ENCODE measurements around the gene PADI1.

The PADI1 gene

DNA sequence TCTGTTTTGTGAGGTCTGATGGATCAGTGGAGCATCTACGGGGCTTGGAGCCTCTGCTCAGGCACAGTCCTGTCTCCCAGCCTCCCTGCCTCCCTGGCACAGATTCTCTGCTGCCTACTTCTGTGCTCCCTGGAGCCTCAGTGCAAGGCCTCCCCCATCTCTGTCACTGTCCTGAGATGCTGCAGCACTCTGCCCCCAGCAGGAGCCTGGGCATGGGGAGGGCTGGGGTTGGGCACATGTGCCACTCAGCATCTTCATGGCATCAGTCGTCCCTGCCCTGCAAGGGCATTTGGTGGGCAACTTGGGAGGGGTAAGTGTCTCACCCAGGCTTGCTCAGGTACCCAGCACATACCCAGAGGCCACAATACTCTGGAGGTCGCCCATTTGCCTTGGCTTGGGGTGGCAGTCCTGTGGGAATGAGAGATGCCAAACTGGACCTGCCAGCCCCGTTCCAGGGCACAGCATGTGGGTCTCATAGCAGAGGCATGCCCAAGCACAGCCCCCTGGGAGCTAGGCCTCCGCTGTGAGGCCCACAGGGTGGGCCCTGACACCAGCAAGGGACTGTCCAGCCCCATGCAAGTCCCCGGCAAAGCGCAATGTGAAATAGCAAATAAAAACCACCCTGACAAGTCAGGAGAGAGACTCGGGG is 72.7 kb downstream of the PADI1 start:
- no peak for DNase-seq

DNA sequence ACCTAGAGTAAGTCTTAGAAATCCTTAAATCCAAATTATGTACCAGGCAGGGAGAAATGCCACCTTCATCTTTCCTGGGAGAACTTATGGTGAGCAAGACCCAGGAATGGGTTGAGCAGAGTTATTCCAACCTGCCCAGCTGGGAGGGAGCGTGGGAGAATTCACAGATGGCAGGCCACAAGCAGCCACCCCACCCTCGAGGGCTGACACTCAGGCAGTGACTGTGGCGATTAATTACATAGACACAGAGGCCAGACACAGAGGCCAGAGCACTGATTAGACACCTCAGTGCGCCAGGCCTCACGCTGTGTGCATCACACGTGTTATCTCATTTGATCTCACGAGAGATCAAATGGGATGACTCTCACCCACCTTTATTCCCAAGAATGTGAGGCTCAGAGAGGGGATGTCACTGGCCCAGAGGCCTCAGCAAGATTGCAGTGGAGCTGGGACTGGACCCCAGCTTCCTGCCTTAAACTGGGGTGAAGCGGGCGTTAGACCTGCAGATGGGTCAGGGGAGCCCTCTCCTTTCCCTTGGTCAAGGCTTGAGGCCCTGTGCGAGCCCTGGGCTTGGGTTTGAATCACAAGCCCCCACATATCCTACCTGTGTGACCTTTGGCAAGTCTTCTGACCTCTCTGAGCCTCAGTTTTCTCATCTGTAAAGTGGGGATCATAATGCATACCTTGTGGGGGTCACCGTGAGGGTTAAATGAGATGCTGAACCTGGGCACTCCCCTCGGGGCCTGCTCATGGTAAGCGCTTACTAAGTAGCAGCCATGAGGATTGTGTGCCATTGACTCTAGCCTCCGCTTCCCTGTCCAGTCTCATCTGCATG is 74.3 kb downstream of the PADI1 start:
- no peak for DNase-seq

DNA sequence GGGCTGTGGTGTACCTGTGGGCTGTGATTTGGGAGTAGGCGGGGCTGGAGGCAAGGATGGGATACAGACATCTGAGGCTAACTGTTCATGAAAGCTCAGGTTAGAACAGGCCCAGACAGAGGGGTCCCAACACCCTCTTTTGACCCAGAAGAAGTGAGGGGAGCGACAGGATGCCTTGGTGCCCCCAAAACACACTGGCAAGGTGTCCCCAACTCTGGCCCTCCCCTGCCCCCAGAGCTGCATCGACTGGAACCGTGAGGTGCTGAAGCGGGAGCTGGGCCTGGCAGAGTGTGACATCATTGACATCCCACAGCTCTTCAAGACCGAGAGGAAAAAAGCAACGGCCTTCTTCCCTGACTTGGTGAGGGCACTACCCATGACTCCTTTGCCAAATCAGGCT is 75.5 kb downstream of the PADI1 start:
- DNase-seq = no peak

DNA sequence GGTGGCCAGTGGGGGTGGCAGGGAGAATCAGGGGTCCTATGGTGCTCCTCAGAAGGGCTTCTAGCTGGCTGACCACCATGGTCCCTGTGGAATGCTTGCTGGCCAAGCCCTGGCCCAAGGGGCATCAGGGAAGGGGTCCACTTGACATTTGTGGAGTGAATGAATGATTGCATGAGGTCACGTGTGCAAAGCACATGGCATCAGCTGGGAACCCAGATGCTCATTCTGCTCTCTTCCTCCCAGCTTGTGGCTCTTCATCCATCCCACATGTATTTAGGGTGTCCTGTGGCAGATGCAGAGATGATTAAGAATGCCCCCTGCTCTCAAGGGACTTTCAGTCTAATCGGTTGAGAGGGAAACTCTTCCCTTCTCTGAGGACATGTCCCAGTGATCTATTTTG is 76.0 kb downstream of the PADI1 start:
- no peak for DNase-seq

DNA sequence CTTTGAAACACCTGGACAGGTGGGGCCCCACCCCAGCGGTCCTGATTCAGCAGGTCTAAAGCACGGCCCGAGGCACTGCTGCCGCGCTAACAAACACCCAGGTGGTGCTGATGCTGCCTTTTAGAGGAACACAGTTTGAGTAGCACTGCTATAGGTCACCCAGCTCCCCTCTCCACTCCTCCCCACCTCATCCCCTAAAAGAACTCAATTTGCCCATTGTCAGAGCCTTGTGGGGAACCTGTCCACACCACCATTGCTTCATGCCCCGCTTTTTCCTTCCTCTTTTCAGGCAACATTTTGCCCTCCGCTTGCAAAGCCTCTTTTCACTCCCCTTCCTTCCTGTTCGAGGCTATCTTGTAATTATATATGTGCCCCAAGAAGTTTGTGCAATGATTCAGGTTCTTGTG is 76.8 kb downstream of the PADI1 start:
- no peak for DNase-seq

DNA sequence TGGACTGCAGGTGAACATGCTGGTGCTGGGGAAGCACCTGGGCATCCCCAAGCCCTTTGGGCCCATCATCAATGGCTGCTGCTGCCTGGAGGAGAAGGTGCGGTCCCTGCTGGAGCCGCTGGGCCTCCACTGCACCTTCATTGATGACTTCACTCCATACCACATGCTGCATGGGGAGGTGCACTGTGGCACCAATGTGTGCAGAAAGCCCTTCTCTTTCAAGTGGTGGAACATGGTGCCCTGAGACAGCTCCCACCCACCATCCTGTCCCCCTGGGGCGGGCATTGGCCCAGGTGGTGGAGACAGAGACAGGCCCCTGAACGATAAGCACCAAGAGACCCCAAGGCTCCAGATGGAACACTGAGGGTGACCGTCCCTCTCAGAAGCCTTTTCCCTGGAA is 77.9 kb downstream of the PADI1 start:
- DNase-seq = no peak

DNA sequence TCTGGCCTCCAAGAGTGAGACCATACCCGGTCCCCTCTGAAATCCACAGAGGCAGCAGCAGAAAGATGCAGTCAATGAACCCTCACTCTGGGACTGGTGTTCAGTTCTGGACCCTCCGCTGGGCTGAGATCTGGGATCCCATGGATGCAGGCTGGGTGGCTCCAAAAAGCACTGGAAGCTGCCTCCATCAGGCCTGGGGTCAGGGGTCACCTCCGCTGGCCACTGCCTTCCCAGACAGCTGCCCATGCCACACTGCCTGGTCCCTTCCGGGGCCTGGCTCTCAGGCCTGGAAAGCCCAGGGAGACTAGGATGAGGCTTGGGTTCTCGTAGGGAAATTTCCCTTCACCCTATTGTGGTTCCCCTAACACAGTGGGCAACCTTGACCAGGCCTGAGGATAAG is 81.7 kb downstream of the PADI1 start:
- no peak for DNase-seq

DNA sequence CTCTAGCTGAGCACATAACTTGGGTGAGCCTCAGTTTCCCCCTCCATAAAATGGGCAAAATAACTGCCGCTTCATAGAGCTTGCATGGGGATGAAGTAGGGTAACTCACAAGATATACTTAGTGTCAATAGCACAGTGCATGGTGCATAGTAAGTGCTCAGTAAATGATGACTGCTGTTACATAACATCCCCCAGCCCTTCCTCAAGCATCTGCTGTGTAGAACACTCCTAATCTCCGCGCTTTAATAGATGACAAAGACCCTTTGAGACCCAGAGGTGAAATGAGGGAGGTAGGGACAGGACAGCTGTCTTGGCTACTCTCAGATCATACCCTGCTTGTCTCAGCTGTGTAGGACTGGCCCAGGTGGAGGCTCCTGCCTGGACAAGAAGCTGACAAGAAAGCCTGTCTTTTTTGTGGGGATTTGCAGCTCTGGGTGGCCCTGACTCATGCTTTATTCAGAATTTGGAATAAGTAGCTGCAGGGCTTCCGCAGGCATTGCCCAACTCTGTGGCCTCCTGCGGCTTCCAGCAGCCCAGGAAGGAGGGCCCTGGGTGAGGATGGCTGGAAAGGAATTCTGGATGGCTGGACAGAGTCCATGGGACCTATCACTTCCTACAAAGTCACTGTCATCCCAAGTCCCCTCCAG is 82.3 kb downstream of the PADI1 start:
- DNase-seq = no peak

DNA sequence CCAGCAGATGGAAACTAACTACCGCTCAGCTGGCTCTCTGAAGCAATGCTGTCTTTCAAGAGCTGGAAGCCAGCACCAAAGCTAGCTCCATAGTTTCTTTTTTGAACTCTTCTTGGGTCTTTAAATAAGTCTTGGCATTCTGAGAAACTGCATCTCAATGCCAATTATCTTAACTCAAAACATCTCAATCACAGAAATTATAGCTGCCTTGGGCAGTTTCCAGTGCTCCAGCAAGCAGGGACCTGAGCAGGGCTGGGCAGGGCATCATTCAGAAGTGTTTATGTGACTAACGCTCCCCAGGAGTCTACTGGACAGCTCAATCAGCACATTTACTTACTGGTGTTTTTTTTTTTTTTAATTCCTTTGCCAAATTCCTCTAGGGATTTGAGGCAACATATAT is 84.8 kb downstream of the PADI1 start:
- DNase-seq = no peak

DNA sequence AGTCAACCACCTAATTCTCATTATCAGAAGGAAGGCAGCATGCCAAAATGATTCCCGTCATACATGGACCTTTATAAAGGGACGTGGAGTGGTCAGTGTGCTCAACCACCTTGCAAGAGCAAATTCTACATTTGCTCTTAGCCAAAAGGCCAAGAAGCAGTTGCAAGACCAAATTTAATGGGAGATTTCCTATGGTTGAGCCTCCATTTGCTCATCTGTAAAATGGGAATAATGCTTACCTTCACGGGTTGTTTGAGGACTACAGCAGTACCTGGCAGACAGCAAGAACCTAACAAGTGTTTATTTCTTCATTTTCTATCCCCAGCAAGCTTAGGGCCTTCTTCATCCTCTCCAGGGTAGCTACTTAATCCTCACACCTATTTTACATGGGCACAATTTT is 85.6 kb downstream of the PADI1 start:
- DNase-seq = no peak

DNA sequence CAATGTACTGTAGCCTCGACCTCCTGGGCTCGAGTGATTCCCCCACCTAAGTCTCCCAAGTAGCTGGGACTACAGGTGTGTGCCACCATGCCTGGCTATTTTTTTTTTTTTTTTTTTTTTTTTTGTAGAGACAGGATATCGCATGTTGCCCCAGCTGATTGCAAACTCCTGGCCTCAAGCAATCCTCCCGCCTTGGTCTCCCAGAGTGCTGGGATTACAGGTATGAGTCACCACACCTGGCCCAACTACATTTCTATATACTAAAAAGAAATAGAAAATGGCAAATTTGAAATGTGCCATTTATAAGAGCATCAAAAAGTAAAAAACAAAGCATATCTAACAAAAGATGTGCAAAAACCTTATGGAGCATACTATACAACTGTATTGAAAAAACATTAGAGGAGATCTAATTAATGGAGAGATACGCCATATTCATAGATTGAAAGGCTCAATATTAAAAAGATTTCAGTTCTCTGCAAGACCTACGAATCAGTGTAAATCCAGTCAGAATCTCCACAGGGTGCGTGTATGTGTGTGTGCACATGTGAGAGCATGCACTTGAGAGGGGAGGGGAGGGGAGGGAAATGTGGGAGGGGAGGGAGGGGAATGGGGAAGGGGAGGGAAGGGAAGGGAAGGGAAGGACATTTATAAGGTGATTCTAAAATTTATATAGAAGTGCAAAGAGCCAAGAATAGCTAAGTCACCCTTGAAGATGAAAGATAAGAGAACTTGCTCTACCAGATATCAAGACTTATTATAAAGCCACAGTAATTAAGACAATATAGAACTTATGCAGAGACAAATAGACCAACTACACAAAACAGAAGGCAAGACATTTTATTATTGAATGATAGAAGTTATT is 87.6 kb downstream of the PADI1 start:
- peak; percentile 49 for DNase-seq

DNA sequence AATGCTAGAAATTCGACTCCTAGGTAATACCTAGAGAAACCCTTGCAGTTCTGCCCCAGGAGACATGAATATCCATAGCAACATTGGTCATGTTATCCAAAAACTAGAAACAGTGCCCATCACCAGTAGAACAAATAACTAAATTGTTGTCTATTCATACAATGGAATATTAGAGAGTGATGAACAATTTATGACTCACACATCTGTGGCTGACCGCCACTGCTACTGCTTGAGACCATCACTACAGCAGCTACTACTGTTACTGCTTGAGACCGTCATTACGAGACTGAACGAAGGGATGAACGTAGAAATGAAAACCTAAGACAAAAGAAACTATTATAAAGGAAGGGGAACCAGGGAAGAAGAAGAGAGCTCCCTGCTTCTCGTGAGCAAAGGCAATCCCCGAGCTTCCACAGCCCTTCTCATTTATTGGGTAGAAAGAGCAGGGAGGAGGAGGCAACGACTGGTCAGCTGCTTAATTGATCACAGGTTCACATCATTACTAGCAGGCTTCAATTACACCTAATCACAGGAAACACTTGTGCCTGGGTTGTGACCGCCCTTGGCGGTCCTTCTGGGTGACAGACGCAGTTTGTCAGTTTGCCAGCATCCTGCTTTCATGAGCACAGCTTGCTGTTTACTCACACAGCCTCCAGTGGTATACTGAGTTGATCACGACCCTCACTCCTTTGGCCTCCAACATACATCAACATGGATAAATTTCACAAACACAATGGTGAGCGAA is 88.9 kb downstream of the PADI1 start:
- DNase-seq = peak; percentile 52

DNA sequence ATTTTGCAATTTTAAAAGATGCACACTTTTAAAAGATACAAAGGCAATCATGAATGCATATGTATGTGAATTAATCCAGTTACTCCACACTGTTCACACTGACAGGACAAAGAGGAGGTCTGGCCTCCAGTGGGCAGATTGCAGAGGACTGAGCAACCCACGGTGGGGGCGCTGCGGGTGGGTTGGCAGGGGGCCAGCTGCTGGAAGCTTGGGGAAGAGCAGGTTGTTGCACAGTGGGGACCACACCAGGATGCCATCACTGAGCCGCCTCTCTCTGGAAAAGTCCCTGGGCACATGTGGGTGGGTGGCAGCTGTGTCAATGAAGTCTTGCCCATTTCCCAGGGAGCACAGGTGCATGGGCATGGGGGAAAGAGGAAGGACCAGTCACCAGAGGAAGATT is 90.4 kb downstream of the PADI1 start:
- no peak for DNase-seq

Measured in NCI-H146 (cell line).